ENCODE data around the gene LRIG3. TPM values are rescaled to one million over a fixed set of nuclear protein-coding genes. Genes with fewer than 3 reads are reported as not detected.
"Not testable (repeated sequence)": the region's sequence is repeated elsewhere in the genome, so short reads cannot be mapped to it uniquely, and the experiment has no call there.

The LRIG3 gene
- total RNA-seq, 4 donors from 2014 or later: 42.0 to 103 (median 50.2) TPM

DNA sequence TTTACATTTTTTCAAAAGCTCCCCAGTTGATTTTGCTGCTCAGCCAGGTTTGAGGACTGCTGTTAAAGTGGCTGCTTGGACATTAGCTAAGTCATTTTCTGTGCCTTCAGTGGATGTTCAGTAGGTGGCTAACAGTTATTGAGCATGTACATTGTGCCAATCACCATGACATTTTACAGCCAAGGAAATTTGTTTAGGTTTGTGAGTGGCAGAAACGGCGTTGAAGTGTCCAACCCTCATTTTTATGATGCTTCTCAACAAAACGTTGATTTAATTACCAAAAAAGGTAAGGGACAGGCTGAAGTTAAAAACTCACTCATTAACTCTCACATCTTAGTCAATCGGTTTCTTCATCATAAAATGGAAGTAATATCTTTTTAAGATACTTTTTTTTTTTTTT is 37.0 kb upstream of the LRIG3 start:
- no peaks in the 10 kb centered on the region for H3K9me3 ChIP-seq
- H3K36me3 ChIP-seq: no peaks in the 10 kb centered on the region
- H3K4me1 ChIP-seq: no peaks in the 10 kb centered on the region
- H3K27ac ChIP-seq: no peak overlapping the region
- intact Hi-C loops (cut with DNase I; ENCODE audit: low total_unique reads): no loop called here
- TF ChIP-seq, protein P1, sequence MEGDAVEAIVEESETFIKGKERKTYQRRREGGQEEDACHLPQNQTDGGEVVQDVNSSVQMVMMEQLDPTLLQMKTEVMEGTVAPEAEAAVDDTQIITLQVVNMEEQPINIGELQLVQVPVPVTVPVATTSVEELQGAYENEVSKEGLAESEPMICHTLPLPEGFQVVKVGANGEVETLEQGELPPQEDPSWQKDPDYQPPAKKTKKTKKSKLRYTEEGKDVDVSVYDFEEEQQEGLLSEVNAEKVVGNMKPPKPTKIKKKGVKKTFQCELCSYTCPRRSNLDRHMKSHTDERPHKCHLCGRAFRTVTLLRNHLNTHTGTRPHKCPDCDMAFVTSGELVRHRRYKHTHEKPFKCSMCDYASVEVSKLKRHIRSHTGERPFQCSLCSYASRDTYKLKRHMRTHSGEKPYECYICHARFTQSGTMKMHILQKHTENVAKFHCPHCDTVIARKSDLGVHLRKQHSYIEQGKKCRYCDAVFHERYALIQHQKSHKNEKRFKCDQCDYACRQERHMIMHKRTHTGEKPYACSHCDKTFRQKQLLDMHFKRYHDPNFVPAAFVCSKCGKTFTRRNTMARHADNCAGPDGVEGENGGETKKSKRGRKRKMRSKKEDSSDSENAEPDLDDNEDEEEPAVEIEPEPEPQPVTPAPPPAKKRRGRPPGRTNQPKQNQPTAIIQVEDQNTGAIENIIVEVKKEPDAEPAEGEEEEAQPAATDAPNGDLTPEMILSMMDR (IDR thresholded peaks at IDR 0.05): no peak
- no peak for TF ChIP-seq POLR2A (IDR thresholded peaks at IDR 0.05)
- H3K4me3 ChIP-seq: no peak overlapping the region
- no peaks in the 10 kb centered on the region for H3K27me3 ChIP-seq
- DNase-seq: no peak

DNA sequence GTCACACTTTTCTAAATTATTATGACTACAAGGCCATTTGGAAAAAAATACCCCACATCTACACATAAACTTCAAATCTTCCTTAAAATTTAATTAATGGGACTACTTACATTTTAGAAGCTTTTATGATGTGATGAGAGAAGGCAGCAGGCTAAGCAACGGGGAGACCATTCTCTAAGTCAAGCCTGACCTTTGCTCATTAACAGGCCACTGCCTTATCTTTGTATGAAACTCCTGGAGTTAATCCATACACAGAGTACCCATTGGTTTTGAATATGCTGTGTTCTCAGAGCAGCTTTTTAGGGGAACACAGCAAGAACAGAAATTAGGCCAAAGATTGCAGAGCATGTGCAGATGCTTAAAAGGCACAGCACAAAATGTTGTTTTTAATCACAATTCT is 35.5 kb upstream of the LRIG3 start:
- intact Hi-C loops (cut with DNase I; ENCODE audit: low total_unique reads): no loop called here
- Histone ChIP-seq H3K4me3 (no peak overlapping the region), H3K27me3 (no peaks in the 10 kb centered on the region)

GRCh38 chr12:58954002-58954401 is 33.7 kb upstream of the LRIG3 start:
- H3K4me3 ChIP-seq: no peak overlapping the region
- no peak overlapping the region for H3K27ac ChIP-seq
- TF ChIP-seq, protein P1 (IDR thresholded peaks at IDR 0.05): no peak
- no peak for TF ChIP-seq POLR2A (IDR thresholded peaks at IDR 0.05)
- H3K4me1 ChIP-seq: no peaks in the 10 kb centered on the region
- H3K9me3 ChIP-seq: no peaks in the 10 kb centered on the region
- H3K36me3 ChIP-seq: no peaks in the 10 kb centered on the region
- no peak for DNase-seq
- intact Hi-C loops (cut with DNase I; ENCODE audit: low total_unique reads): no loop called here
- H3K27me3 ChIP-seq: no peaks in the 10 kb centered on the region

More for the DNA sequence above, 35.5 kb upstream of the LRIG3 start:
- no peak for DNase-seq
- no peak for TF ChIP-seq POLR2A (IDR thresholded peaks at IDR 0.05)
- TF ChIP-seq, protein P1 (IDR thresholded peaks at IDR 0.05): no peak
- Histone ChIP-seq H3K4me1 (no peaks in the 10 kb centered on the region), H3K9me3 (no peaks in the 10 kb centered on the region), H3K27ac (no peak overlapping the region), H3K36me3 (no peaks in the 10 kb centered on the region)

- DNase-seq: no peak
- Histone ChIP-seq H3K4me1 (no peaks in the 10 kb centered on the region), H3K27me3 (no peaks in the 10 kb centered on the region), H3K27ac (no peak overlapping the region), H3K36me3 (no peaks in the 10 kb centered on the region), H3K9me3 (no peaks in the 10 kb centered on the region), H3K4me3 (no peak overlapping the region)
- TF ChIP-seq POLR2A (IDR thresholded peaks at IDR 0.05): no peak
- TF ChIP-seq, protein P1 (IDR thresholded peaks at IDR 0.05): no peak
- intact Hi-C loops (cut with DNase I; ENCODE audit: low total_unique reads): no loop called here
Observed at GRCh38 chr12:58950739-58951100, 30.4 kb upstream of the LRIG3 start.

DNA sequence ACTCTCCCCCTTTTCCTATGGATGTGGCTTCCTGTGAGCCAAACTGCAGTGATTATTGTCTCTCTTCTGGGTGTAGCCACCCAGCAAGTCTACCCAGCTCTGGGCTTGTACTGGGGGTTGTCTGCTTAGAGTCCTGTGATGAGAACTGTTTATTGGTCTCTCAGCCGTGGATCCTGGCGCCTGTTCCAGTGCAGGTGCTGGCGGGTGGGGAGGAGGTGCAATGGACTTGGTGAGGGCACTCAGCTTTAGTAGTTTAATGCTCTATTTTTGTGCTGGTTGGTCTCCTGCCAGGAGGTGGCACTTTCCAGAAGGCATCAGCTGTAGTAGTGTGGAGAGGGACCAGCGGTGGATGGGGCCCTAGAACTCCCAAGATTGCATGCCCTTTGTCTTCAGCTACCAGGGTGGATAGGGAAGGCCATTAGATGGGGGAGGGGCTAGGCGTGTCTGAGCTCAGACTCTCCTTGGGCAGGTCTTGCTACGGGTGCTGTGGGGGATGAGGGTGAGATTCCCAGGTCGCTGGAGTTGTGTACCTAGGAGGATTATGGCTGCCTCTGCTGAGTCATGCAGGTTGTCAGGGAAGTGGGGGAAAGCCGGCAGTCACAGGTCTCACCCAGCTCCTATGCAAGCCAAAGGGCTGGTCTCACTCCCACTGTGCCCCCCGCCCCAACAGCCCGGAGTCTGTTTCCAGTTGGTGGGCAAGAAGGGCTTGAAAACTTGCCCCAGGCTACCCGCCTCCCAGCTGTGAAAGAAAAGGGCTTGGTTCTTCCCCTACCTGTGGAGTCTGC is 29.8 kb upstream of the LRIG3 start:
- H3K9me3 ChIP-seq; H3K4me3 ChIP-seq; H3K27ac ChIP-seq; H3K36me3 ChIP-seq; H3K27me3 ChIP-seq; H3K4me1 ChIP-seq; DNase-seq; intact Hi-C loops (cut with DNase I; ENCODE audit: low total_unique reads): not testable (repeated sequence)
